Heart left ventricle (tissue), 16 donors: ENCODE measurements around the gene MYO1B. TPM values are rescaled to one million over a fixed set of nuclear protein-coding genes. Genes with fewer than 3 reads are reported as not detected.

ENCODE experiments used
- ATAC-seq, 4 donors: fragments of 200-7000 bp; cut with Tn5 transposase; one replicate each; pipeline ENCODE4 v1.9.1; 2020 to 2022; ENCODE audit warnings: moderate library complexity in 4 of 4, mild to moderate bottlenecking in 3 of 4, moderate number of reproducible peaks in 1 of 4
- DNase-seq, 5 donors: peaks; one replicate each; pipeline ENCODE4 v3.0.0-alpha.2; 2020
- H3K27ac ChIP-seq, 12 donors: fragments of 200-600 bp; sonication (generic) in 4 of 12; one replicate each; pipeline versions ENCODE4 v1.5.0 to v1.8.0; 2016 to 2022; ENCODE audit warnings: mild to moderate bottlenecking in 2 of 12
- H3K27me3 ChIP-seq, 9 donors: fragments of 200-600 bp; sonication (generic) in 2 of 9; one replicate each; pipeline versions ENCODE4 v1.5.1 to v1.8.0; 2016 to 2022; ENCODE audit warnings: mild to moderate bottlenecking in 3 of 9
- H3K36me3 ChIP-seq, 9 donors: fragments of 200-600 bp; sonication (generic) in 2 of 9; one replicate each; pipeline versions ENCODE4 v1.5.0 to v1.8.0; 2018 to 2022; ENCODE audit warnings: mild to moderate bottlenecking in 2 of 9
- H3K4me1 ChIP-seq, 12 donors: fragments of 200-600 bp; sonication (generic) in 4 of 12; one replicate each; pipeline versions ENCODE4 v1.5.0 to v1.8.0; 2016 to 2022; ENCODE audit warnings: mild to moderate bottlenecking in 3 of 12
- H3K4me3 ChIP-seq, 12 donors: fragments of 200-600 bp; sonication (generic) in 4 of 12; one replicate each; pipeline versions ENCODE4 v1.5.0 to v1.8.0; 2017 to 2022; ENCODE audit warnings: mild to moderate bottlenecking in 9 of 12, moderate library complexity in 4 of 12
- H3K9me3 ChIP-seq, 12 donors: fragments of 200-600 bp; sonication (generic) in 4 of 12; one replicate each; pipeline versions ENCODE4 v1.5.0 to v1.8.0; 2016 to 2022; ENCODE audit warnings: mild to moderate bottlenecking in 1 of 12
- CTCF ChIP-seq, 12 donors: fragments of 200-600 bp; sonication (generic) in 4 of 12; IDR thresholded peaks; one replicate each; pipeline versions ENCODE4 v1.5.0 to v1.8.0; 2018 to 2022; ENCODE audit warnings: antibody characterized with exemption in 12 of 12, mild to moderate bottlenecking in 5 of 12
- POLR2A ChIP-seq, 2 donors: fragments of 450-650 bp; IDR thresholded peaks; one replicate each; pipeline ENCODE4 v1.6.1; 2017; ENCODE audit warnings: antibody characterized with exemption in 2 of 2, mild to moderate bottlenecking in 2 of 2, moderate library complexity in 2 of 2
- WGBS, 4 donors: extraction: QIAGEN DNeasy Blood & Tissue Kit in 2 of 4; methylation state at CpG; one replicate each; pipeline versions ENCODE4 v1.1.5 to v1.1.7; 2013 to 2018; 5-methylcytosine and 5-hydroxymethylcytosine counted together
- intact Hi-C, 10 donors: fragments of 100-400 bp; cut with DNase I; formaldehyde crosslinking; loops; one replicate each; pipeline versions ENCODE4 v1.11.1 to v1.14.2; 2022
- polyA plus RNA-seq, 2 donors: library from polyadenylated mRNA; stranded (reverse); fragments of 200-250 nt; gene quantifications; one replicate each; pipeline ENCODE4 v1.2.3, GENCODE V29; 2013
- total RNA-seq, 9 donors: library from RNA; depleted of rRNA in 2 of 9; stranded (reverse); fragments of >200 nt in 2 of 9; fragmentation: NEBNext Ultra II Directional in 3 of 9; extraction: Animal tissue kit (Norgen Biotek cat#: 25700) in 3 of 9; gene quantifications; one replicate each; pipeline versions ENCODE4 v1.1.0 to v1.2.4, GENCODE V29; 2016 to 2023
- donor health status: ischemic (EF 13 %, LVEDD 7.1; RV severe dilation, severe dysfunction).
- donor health status: healthy with polysubstance abuse.
- donor health status: DM: no; HTN: yes; CAD: no.
- donor health status: DM: no; HTN: no; CAD: no.
- donor health status: ischemic (EF 25% LVEDD 6.9; RV normal size, moderate dysfunction).
- donor health status: ischemic (EF 25% LVEDD 5.7; RV mildly dilated, moderate dysfunction).
- donor health status: healthy.
- donor health status: DM: yes; HTN: yes; CAD: no.
- donor health status: ischemic (EF 35%, LVEDD 5.7; RV mildly dilated, moderate dysfunction).
- donor health status: nonischemic (EF 11% LVEDD 7.7; RV severe dilation, severe dysfunction).
- donor health status: DM: yes; HTN: yes; CAD: no.
- donor health status: PGD.
- donor health status: ischemic (EF 29% LVEDD 5.4; RV normal size, mild dysfunction).
- donor health status: nonischemic (EF 23%, LVEDD 6.1; RV moderate dilation, normal function).

The MYO1B gene
- total and polyA plus RNA-seq, 11 donors = 7.8 to 47.3 (median 15.8) TPM

GRCh38 chr2:191233533-191233932 is 11.7 kb upstream of the MYO1B start:
- no peak for TF ChIP-seq POLR2A (IDR thresholded peaks at IDR 0.05)
- no peak for TF ChIP-seq CTCF (IDR thresholded peaks at IDR 0.05)
- whole genome bisulfite sequencing, 4 donors = 77 to 97% (median 85%) methylated on average over 5 of the region's 5 CpGs
- Histone ChIP-seq H3K36me3 (no peaks in the 10 kb centered on the region), H3K27me3 (no peaks in the 10 kb centered on the region), H3K27ac (peak overlapping the region in 5 of 12 donors; percentile 51 to 77 (median 69)), H3K4me3 (no peak overlapping the region), H3K4me1 (peaks cover 0 to 31% (median 7%) of the 10 kb centered on the region in 12 donors), H3K9me3 (no peaks in the 10 kb centered on the region)
- ATAC-seq (no peak), DNase-seq (no peak)
- intact Hi-C loops = loop anchor here in 7 of 10 donors (5.0 kb wide), 3 partner anchors 66 to 269 kb away; no protein-coding TSS in a partner anchor

GRCh38 chr2:191234376-191234775 is 10.8 kb upstream of the MYO1B start:
- H3K27me3 ChIP-seq = no peaks in the 10 kb centered on the region
- H3K27ac ChIP-seq = peak overlapping the region in 3 of 12 donors; percentile 32 to 75 (median 62)
- 69 to 82% (median 77%) methylated on average over 1 of the region's 1 CpG for WGBS, 4 donors
- no peak overlapping the region for H3K4me3 ChIP-seq
- H3K4me1 ChIP-seq = peaks cover 0 to 25% (median 6%) of the 10 kb centered on the region in 12 donors
- no peak for DNase-seq
- intact Hi-C loops = loop anchor here in 7 of 10 donors (5.0 kb wide), 3 partner anchors 67 to 268 kb away; no protein-coding TSS in a partner anchor
- no peaks in the 10 kb centered on the region for H3K36me3 ChIP-seq
- TF ChIP-seq POLR2A (IDR thresholded peaks at IDR 0.05) (no peak), CTCF (IDR thresholded peaks at IDR 0.05) (no peak)
- no peaks in the 10 kb centered on the region for H3K9me3 ChIP-seq
- peak in 1 of 4 donors; percentile 39 for ATAC-seq

- DNase-seq (no peak), ATAC-seq (no peak)
- intact Hi-C loops = loop anchor here in 7 of 10 donors (5.0 to 10.0 kb wide), 7 partner anchors 64 to 261 kb away; no protein-coding TSS in a partner anchor
- H3K36me3 ChIP-seq = no peaks in the 10 kb centered on the region
- no peak overlapping the region for H3K4me3 ChIP-seq
- H3K27ac ChIP-seq = no peak overlapping the region
- no peak for TF ChIP-seq POLR2A (IDR thresholded peaks at IDR 0.05)
- TF ChIP-seq CTCF (IDR thresholded peaks at IDR 0.05) = no peak
- H3K4me1 ChIP-seq = peaks cover 0 to 13% (median 0%) of the 10 kb centered on the region in 12 donors
- H3K9me3 ChIP-seq = peaks cover 0 to 8% (median 0%) of the 10 kb centered on the region in 12 donors
- WGBS, 4 donors = 88 to 93% (median 91%) methylated on average over 5 of the region's 5 CpGs
- peaks cover 0 to 10% (median 0%) of the 10 kb centered on the region in 9 donors for H3K27me3 ChIP-seq
Measured at GRCh38 chr2:191240871-191241270, 4.3 kb upstream of the MYO1B start.

GRCh38 chr2:191241418-191241817 is 3.8 kb upstream of the MYO1B start:
- Histone ChIP-seq H3K27me3 (peaks cover 0 to 15% (median 0%) of the 10 kb centered on the region in 9 donors), H3K36me3 (no peaks in the 10 kb centered on the region), H3K4me1 (peaks cover 0 to 14% (median under 1%) of the 10 kb centered on the region in 12 donors), H3K4me3 (no peak overlapping the region), H3K9me3 (peaks cover 0 to 8% (median 0%) of the 10 kb centered on the region in 12 donors), H3K27ac (no peak overlapping the region)
- intact Hi-C loops = loop anchor here in 7 of 10 donors (5.0 to 10.0 kb wide), 7 partner anchors 63 to 261 kb away; no protein-coding TSS in a partner anchor
- no peak for TF ChIP-seq CTCF (IDR thresholded peaks at IDR 0.05)
- no peak for TF ChIP-seq POLR2A (IDR thresholded peaks at IDR 0.05)
- WGBS, 4 donors = 83 to 86% (median 85%) methylated on average over 4 of the region's 4 CpGs
- no peak for ATAC-seq
- DNase-seq = no peak
